GM12891 (cell line): Measurements from ENCODE around the gene FREM3.

ENCODE experiments used
- POLR2AphosphoS5 ChIP-seq: IDR thresholded peaks from 2 replicates; pipeline ENCODE4 v1.6.1; 2011; ENCODE audit warnings: low read depth, low read length, control low read depth
- POU2F2 ChIP-seq: IDR thresholded peaks from 2 replicates; pipeline ENCODE4 v1.6.1; 2011; ENCODE audit warnings: low read depth, mild to moderate bottlenecking, control low read depth, low read length, moderate library complexity

DNA sequence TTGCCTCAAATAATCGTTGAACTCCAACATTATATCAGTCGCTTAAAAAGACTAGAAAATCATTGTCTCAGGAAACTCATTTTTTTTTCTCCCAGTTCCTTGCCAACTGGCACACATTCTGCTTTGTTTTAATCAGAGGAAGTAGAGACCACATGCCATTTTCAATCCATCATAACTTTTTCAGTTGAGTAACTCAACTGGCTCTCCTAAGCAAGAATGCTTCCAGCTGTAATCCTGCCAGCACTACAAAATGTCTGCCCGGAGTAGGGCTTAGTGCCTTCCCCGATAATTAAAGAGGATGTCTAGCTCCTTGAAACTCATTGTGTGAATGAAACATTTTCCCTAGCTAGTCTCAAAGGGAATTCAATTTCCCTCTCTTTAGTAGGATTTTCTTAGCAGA is 33.0 kb downstream of the FREM3 start:
- TF ChIP-seq POLR2AphosphoS5 (no peak), POU2F2 (no peak)
